H9 (cell line): Measurements from ENCODE around the gene EPHA8. TPM values are rescaled to one million over a fixed set of nuclear protein-coding genes. Genes with fewer than 3 reads are reported as not detected.
A peak's percentile ranks its signal among the peaks of the same experiment; 100 is the strongest.

Experiments used
- DNase-seq: peaks from one replicate; pipeline ENCODE4 v3.0.0-alpha.2; 2017
- H2AFZ ChIP-seq: one replicate; pipeline ENCODE4 v1.6.1; 2013; ENCODE audit warnings: mild to moderate bottlenecking, low read length, control low read depth, moderate library complexity
- H2AK5ac ChIP-seq: 2 replicates; pipeline ENCODE4 v1.6.1; 2013; ENCODE audit warnings: low read length, control low read depth, mixed read lengths; ENCODE audit not compliant: insufficient read length
- H2BK120ac ChIP-seq: one replicate; pipeline ENCODE4 v1.6.1; 2013; ENCODE audit warnings: low read depth, mild to moderate bottlenecking, low read length, control low read depth, inconsistent platforms; ENCODE audit not compliant: poor library complexity, severe bottlenecking
- H2BK12ac ChIP-seq: 2 replicates; pipeline ENCODE4 v1.6.1; 2013; ENCODE audit warnings: low read length, control low read depth, mixed read lengths, low read depth; ENCODE audit not compliant: insufficient read length
- H2BK15ac ChIP-seq: 2 replicates; pipeline ENCODE4 v1.6.1; 2013; ENCODE audit warnings: low read depth, low read length, control low read depth
- H2BK20ac ChIP-seq: one replicate; pipeline ENCODE4 v1.6.1; 2013; ENCODE audit warnings: low read depth, mild to moderate bottlenecking, low read length, control low read depth, inconsistent platforms; ENCODE audit not compliant: poor library complexity, severe bottlenecking
- H2BK5ac ChIP-seq: 2 replicates; pipeline ENCODE4 v1.6.1; 2013; ENCODE audit warnings: low read length, control low read depth, mixed read lengths; ENCODE audit not compliant: insufficient read length
- H3K14ac ChIP-seq: 2 replicates; pipeline ENCODE4 v1.6.1; 2013; ENCODE audit warnings: low read length, control low read depth; ENCODE audit not compliant: insufficient read depth
- H3K18ac ChIP-seq: 2 replicates; pipeline ENCODE4 v1.6.1; 2013; ENCODE audit warnings: low read depth, mild to moderate bottlenecking, mixed read lengths, low read length, control low read depth; ENCODE audit not compliant: insufficient read length
- H3K23ac ChIP-seq: 2 replicates; pipeline ENCODE4 v1.6.1; 2013; ENCODE audit warnings: low read length, control low read depth, mixed read lengths, low read depth; ENCODE audit not compliant: insufficient read length
- H3K23me2 ChIP-seq: 2 replicates; pipeline ENCODE4 v1.6.1; 2013; ENCODE audit warnings: low read depth, mild to moderate bottlenecking, mixed read lengths, low read length, control low read depth; ENCODE audit not compliant: insufficient read length, poor library complexity, severe bottlenecking
- H3K27ac ChIP-seq: 2 replicates; pipeline ENCODE4 v1.5.1; 2013; ENCODE audit warnings: low read length, control low read depth, mixed read lengths, low read depth; ENCODE audit not compliant: insufficient read length
- H3K27me3 ChIP-seq: 2 replicates; pipeline ENCODE4 v1.6.1; 2013; ENCODE audit warnings: low read length, control low read depth, inconsistent platforms; ENCODE audit not compliant: insufficient read depth
- H3K4ac ChIP-seq: 2 replicates; pipeline ENCODE4 v1.6.1; 2013; ENCODE audit warnings: low read depth, mild to moderate bottlenecking, control low read depth, inconsistent platforms, low read length, moderate library complexity
- H3K4me1 ChIP-seq: 2 replicates; pipeline ENCODE4 v1.6.1; 2013; ENCODE audit warnings: low read length, control low read depth, inconsistent platforms; ENCODE audit not compliant: insufficient read depth
- H3K4me2 ChIP-seq: 2 replicates; pipeline ENCODE4 v1.6.1; 2013; ENCODE audit warnings: low read length, control low read depth, mixed read lengths; ENCODE audit not compliant: insufficient read length, insufficient read depth
- H3K56ac ChIP-seq: 2 replicates; pipeline ENCODE4 v1.6.1; 2013; ENCODE audit warnings: low read depth, mild to moderate bottlenecking, mixed read lengths, low read length, control low read depth; ENCODE audit not compliant: insufficient read length
- H3K79me1 ChIP-seq: 2 replicates; pipeline ENCODE4 v1.6.1; 2013; ENCODE audit warnings: low read depth, mild to moderate bottlenecking, moderate library complexity, low read length, control low read depth, inconsistent platforms; ENCODE audit not compliant: insufficient read depth, poor library complexity, severe bottlenecking
- H3K79me2 ChIP-seq: 2 replicates; pipeline ENCODE4 v1.6.1; 2013; ENCODE audit warnings: low read length, control low read depth, inconsistent platforms; ENCODE audit not compliant: insufficient read depth
- H3K9ac ChIP-seq: 2 replicates; pipeline ENCODE4 v1.6.1; 2013; ENCODE audit warnings: low read length, control low read depth, mixed read lengths; ENCODE audit not compliant: insufficient read length; ENCODE audit errors: extremely low read depth
- H3K9me3 ChIP-seq: one replicate; pipeline ENCODE4 v1.6.1; 2013; ENCODE audit warnings: low read depth, low read length, inconsistent platforms; ENCODE audit not compliant: control insufficient read depth
- H3T11ph ChIP-seq: one replicate; pipeline ENCODE4 v1.6.1; 2013; ENCODE audit warnings: mild to moderate bottlenecking, low read length, control low read depth, inconsistent platforms
- H4K20me1 ChIP-seq: one replicate; pipeline ENCODE4 v1.6.1; 2013; ENCODE audit not compliant: control insufficient read depth, insufficient read length, insufficient read depth
- H4K5ac ChIP-seq: 2 replicates; pipeline ENCODE4 v1.6.1; 2013; ENCODE audit warnings: low read depth, mild to moderate bottlenecking, mixed read lengths, low read length, control low read depth; ENCODE audit not compliant: insufficient read length
- H4K8ac ChIP-seq: replicated peaks from 2 replicates; pipeline ENCODE4 v1.6.1; 2013; ENCODE audit warnings: low read length, control low read depth, mixed read lengths, low read depth; ENCODE audit not compliant: insufficient read length
- H4K91ac ChIP-seq: 2 replicates; pipeline ENCODE4 v1.6.1; 2013; ENCODE audit warnings: low read depth, mild to moderate bottlenecking, moderate library complexity, mixed read lengths, low read length, control low read depth; ENCODE audit not compliant: insufficient read length
- H3K27ac Mint-ChIP-seq, 3 experiments: 2 replicates in 2 of 3; 3 replicates in 1 of 3; pipeline ENCODE4 v1.8.0; 2020 to 2021; ENCODE audit warnings: mixed read lengths in 3 of 3, mild to moderate bottlenecking in 1 of 3, moderate library complexity in 1 of 3
- H3K27me3 Mint-ChIP-seq: 2 replicates; pipeline ENCODE4 v1.8.0; 2021; ENCODE audit warnings: low read depth, mild to moderate bottlenecking, moderate library complexity, mixed read lengths
- H3K36me3 Mint-ChIP-seq, 3 experiments: 2 replicates in 2 of 3; 3 replicates in 1 of 3; pipeline ENCODE4 v1.8.0; 2020 to 2021; ENCODE audit warnings: low read depth in 3 of 3, mixed read lengths in 3 of 3; ENCODE audit not compliant: insufficient read depth in 1 of 3
- H3K4me1 Mint-ChIP-seq, 2 experiments: 2 replicates each; pipeline ENCODE4 v1.8.0; 2020; ENCODE audit warnings: mixed read lengths in 2 of 2
- H3K4me3 Mint-ChIP-seq, 2 experiments: 2 replicates in 1 of 2; 3 replicates in 1 of 2; pipeline ENCODE4 v1.8.0; 2020 to 2021; ENCODE audit warnings: mild to moderate bottlenecking in 2 of 2, mixed read lengths in 2 of 2, moderate library complexity in 1 of 2
- H3K9me3 Mint-ChIP-seq, 2 experiments: 2 replicates in 1 of 2; 3 replicates in 1 of 2; pipeline ENCODE4 v1.8.0; 2020; ENCODE audit warnings: mild to moderate bottlenecking in 2 of 2, mixed read lengths in 2 of 2, moderate library complexity in 1 of 2
- CTCF ChIP-seq: fragments of 200-600 bp; sonication (generic); conservative IDR thresholded peaks from 3 replicates; pipeline ENCODE4 v1.8.0; 2021; ENCODE audit warnings: antibody characterized with exemption, mild to moderate bottlenecking
- WGBS: extraction: QIAGEN DNeasy Blood & Tissue Kit; methylation state at CpG from one replicate; pipeline ENCODE4 v1.1.7; 2013; ENCODE audit warnings: missing lambda C conversion rate, low lambda C conversion rate, mixed read lengths; ENCODE audit not compliant: insufficient read length; ENCODE audit errors: extremely low coverage; 5-methylcytosine and 5-hydroxymethylcytosine counted together
- total RNA-seq: library from RNA; stranded (reverse); gene quantifications from 2 replicates; pipeline ENCODE4 v1.2.1, GENCODE V29; 2021

EPHA8 gene
- total RNA-seq, 1 experiment from 2014 or later, result 3.4 TPM

DNA sequence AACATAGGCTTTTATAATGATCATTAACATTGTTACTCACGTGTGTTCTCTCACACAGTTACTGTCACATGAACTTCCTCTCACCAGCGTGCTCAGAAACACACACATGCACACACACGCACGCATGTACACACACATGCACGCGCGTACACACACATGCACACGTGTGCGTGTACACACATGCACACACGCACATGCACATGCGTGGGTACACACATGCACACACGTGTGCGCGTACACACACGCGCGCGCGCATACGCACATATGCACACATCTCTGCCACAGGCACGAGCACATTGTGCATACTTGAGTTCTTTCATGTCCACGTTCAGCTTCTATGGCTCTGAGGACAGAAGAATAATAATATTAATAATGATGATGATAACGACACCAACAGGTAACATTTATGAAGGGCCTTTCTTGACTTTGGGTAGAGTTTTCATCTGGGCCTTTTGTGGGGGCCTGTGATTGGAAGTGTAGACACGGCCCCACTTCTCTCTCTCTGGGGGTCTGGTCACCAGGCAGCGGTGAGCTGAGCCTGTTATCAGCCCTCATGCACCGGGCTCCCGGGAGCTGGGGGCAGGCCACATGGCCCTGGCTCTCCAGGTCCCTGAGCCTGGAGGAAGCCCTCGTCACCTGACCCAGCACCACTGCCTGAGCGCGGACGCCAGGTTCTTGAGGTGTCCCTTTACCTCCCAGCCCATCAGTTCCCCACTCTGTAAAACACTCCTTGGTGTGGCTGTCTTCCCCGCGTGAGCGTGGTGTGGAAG is 7.0 kb downstream of the EPHA8 start:
- H3K27ac ChIP-seq, result no peak overlapping the region
- H3K18ac ChIP-seq, result no peak overlapping the region
- no peak overlapping the region for H2AK5ac ChIP-seq
- H3K79me2 ChIP-seq, result no peaks in the 10 kb centered on the region
- peak overlapping the region; percentile 41 for H4K8ac ChIP-seq
- H3K14ac ChIP-seq, result no peak overlapping the region
- no peak overlapping the region for H4K91ac ChIP-seq
- H3K9ac ChIP-seq, result no peak overlapping the region
- no peak overlapping the region for H2BK20ac ChIP-seq
- no CpG with 5 or more reads among the region's 34 CpGs for WGBS
- no peak overlapping the region for H3K4ac ChIP-seq
- no peaks in the 10 kb centered on the region for H3K9me3 ChIP-seq
- H3K23ac ChIP-seq, result no peak overlapping the region
- H3K27me3 Mint-ChIP-seq, result peaks cover 3% of the 10 kb centered on the region
- H3K27ac Mint-ChIP-seq, result peak overlapping the region in 1 of 3 experiments; percentile 70; a peak in 2 of 7 replicates
- H4K20me1 ChIP-seq, result no peaks in the 10 kb centered on the region
- H3K4me2 ChIP-seq, result no peak overlapping the region
- H2BK5ac ChIP-seq, result peak overlapping the region; percentile 14
- H3K4me1 Mint-ChIP-seq, result peaks cover 9 to 26% of the 10 kb centered on the region in 2 experiments
- no peak overlapping the region for H4K5ac ChIP-seq
- no peaks in the 10 kb centered on the region for H3K27me3 ChIP-seq
- no peak overlapping the region for H2BK120ac ChIP-seq
- no peak overlapping the region for H2BK15ac ChIP-seq
- TF ChIP-seq CTCF, result no peak
- no peak overlapping the region for H3K4me3 Mint-ChIP-seq
- H3K23me2 ChIP-seq, result no peaks in the 10 kb centered on the region
- H3T11ph ChIP-seq, result no peak overlapping the region
- H3K79me1 ChIP-seq, result no peaks in the 10 kb centered on the region
- no peak overlapping the region for H2AFZ ChIP-seq
- H3K4me1 ChIP-seq, result 0 out of 2 replicates have a peak, but pooled peaks cover 2% of the 10 kb centered on the region
- DNase-seq, result no peak
- H3K56ac ChIP-seq, result no peak overlapping the region
- no peaks in the 10 kb centered on the region; a peak in 1 of 7 replicates for H3K36me3 Mint-ChIP-seq
- H2BK12ac ChIP-seq, result no peak overlapping the region
- no peaks in the 10 kb centered on the region for H3K9me3 Mint-ChIP-seq
